Activated CD8-positive, alpha-beta memory T cell treated with anti-CD3 and anti-CD28 coated beads, Interleukin-2, amount 10 ng/mL, durations not matched to agents 7 days and 5 days (primary cell): ENCODE results near the gene CRYZL1. TPM values are rescaled to one million over a fixed set of nuclear protein-coding genes. Genes with fewer than 3 reads are reported as not detected.

Experiments used
- ATAC-seq: fragments of 150-1000 bp; cut with Tn5 transposase; one replicate; pipeline ENCODE4 v1.10.0; 2021; ENCODE audit warnings: moderate library complexity
- CTCF ChIA-PET: fragments of 350-600 bp; sonication (Branson Sonifier 250); formaldehyde crosslinking; loops from one replicate; lab custom pipeline; 2021; ENCODE audit warnings: antibody characterized with exemption; lab: Charles Lee
- DNase-seq: peaks from one replicate; pipeline ENCODE4 v3.0.0-alpha.2; 2020
- H3K27ac Mint-ChIP-seq: one replicate; pipeline ENCODE4 v1.8.0; 2021; ENCODE audit warnings: mild to moderate bottlenecking, mixed read lengths
- H3K27me3 Mint-ChIP-seq: one replicate; pipeline ENCODE4 v1.8.0; 2021; ENCODE audit warnings: mixed read lengths
- H3K36me3 Mint-ChIP-seq: one replicate; pipeline ENCODE4 v1.8.0; 2021; ENCODE audit warnings: mild to moderate bottlenecking, mixed read lengths
- H3K4me1 Mint-ChIP-seq: one replicate; pipeline ENCODE4 v1.8.0; 2021; ENCODE audit warnings: mixed read lengths
- H3K4me3 Mint-ChIP-seq: one replicate; pipeline ENCODE4 v1.8.0; 2021; ENCODE audit warnings: mild to moderate bottlenecking, moderate library complexity, mixed read lengths
- H3K9me3 Mint-ChIP-seq: one replicate; pipeline ENCODE4 v1.8.0; 2022; ENCODE audit warnings: low read depth, mixed read lengths
- total RNA-seq, 2 experiments: library from RNA; stranded (reverse); gene quantifications; one replicate each; pipeline ENCODE4 v1.2.3, GENCODE V29; 2021

CRYZL1 gene
- total RNA-seq, 2 experiments from 2014 or later, result 28.2 to 36.8 TPM

DNA sequence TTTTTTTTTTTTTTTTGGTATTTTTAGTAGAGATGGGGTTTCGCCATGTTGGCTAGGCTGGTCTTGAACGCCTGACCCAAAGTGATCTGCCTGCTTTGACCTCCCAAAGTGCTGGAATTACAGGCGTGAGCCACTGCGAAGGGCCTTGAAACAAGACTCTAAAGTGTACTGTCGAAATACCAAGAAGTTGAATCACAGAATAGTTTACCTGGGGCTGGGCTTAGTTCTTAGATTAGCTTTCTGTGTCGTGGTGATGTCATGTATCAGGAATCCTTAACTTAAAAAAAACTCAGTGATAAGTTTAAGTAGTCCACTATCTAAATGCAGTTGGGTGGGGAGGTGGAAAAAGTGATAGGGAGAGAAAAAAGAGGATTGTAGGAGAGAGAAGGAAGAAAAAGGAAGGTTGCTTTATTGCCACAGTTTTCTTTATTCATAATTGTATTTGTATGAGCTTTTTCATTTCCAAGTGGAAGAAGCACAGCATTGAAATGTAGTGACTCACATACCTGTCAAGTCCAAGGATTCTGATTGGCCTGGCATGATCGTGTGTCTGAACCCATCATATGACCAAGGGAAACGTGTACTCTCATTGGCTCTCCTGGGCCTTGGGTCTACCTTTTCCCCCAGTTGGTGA lies 14.2 kb upstream of the CRYZL1 start:
- no peaks in the 10 kb centered on the region for H3K9me3 Mint-ChIP-seq
- H3K27me3 Mint-ChIP-seq, result peaks cover 3% of the 10 kb centered on the region
- ATAC-seq, result no peak
- H3K27ac Mint-ChIP-seq, result no peak overlapping the region
- H3K36me3 Mint-ChIP-seq, result no peaks in the 10 kb centered on the region
- no peaks in the 10 kb centered on the region for H3K4me1 Mint-ChIP-seq
- CTCF ChIA-PET, result no interaction called here
- H3K4me3 Mint-ChIP-seq, result no peak overlapping the region
- DNase-seq, result no peak

DNA sequence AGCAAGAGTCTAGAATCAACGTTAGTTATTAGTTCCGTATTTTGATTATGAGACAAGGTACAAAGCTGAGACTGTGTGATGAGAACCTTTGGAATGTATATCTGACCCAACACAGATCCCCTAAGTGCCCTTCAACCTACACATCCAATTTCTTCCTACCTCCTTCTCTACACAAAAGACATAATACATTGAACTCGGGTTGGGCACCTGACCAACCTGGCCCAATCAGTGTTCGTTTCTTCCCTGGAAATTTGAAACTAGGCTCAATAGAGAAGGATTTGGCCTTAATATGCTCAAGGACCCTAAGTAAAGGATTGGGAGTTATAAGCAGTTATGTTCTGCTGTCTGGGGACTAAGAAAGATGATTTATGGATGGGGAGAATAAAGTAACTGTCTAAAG lies 12.9 kb upstream of the CRYZL1 start:
- no peaks in the 10 kb centered on the region for H3K9me3 Mint-ChIP-seq
- no peak for DNase-seq
- no peaks in the 10 kb centered on the region for H3K36me3 Mint-ChIP-seq
- CTCF ChIA-PET, result no interaction called here
- ATAC-seq, result no peak
- H3K27me3 Mint-ChIP-seq, result peaks cover 3% of the 10 kb centered on the region
- H3K4me3 Mint-ChIP-seq, result no peak overlapping the region
- no peak overlapping the region for H3K27ac Mint-ChIP-seq
- no peaks in the 10 kb centered on the region for H3K4me1 Mint-ChIP-seq

DNA sequence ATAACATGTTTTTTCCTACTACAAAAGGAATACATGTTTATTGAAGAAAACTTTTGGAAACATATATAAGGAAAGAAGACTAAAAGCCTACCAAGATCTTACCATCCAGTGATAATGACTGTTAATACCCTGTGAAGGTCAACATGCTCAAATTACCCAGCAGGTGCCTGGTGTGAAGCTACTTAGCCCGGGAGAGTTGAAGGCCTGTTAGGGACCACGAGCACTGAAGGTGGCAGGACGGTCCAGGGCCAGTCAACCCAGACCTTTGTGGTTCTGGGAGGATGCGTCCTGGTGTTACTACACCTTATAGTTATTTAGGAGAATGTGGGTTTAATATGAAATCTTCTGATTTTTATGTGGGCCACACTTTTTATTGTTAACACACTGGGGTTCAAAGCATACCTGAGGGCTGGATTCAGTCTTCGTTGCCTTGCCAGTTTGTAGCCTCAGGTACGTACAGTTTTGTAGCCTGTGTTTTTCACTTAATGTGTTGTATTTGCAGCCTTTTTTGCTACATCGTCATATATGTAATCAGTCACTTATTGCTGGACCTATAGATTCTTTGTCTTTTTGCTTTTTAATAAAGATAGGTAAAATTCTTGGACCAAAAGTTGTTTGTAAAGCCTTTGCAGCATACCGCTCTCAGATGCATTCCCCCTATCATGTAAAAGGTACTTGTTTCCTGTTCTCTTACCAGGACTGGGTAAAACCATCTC lies 10.6 kb upstream of the CRYZL1 start:
- peaks cover 7% of the 10 kb centered on the region for H3K27me3 Mint-ChIP-seq
- H3K36me3 Mint-ChIP-seq, result no peaks in the 10 kb centered on the region
- no peaks in the 10 kb centered on the region for H3K9me3 Mint-ChIP-seq
- H3K4me3 Mint-ChIP-seq, result no peak overlapping the region
- H3K27ac Mint-ChIP-seq, result no peak overlapping the region
- CTCF ChIA-PET, result no interaction called here
- DNase-seq (no peak), ATAC-seq (no peak)
- no peaks in the 10 kb centered on the region for H3K4me1 Mint-ChIP-seq

DNA sequence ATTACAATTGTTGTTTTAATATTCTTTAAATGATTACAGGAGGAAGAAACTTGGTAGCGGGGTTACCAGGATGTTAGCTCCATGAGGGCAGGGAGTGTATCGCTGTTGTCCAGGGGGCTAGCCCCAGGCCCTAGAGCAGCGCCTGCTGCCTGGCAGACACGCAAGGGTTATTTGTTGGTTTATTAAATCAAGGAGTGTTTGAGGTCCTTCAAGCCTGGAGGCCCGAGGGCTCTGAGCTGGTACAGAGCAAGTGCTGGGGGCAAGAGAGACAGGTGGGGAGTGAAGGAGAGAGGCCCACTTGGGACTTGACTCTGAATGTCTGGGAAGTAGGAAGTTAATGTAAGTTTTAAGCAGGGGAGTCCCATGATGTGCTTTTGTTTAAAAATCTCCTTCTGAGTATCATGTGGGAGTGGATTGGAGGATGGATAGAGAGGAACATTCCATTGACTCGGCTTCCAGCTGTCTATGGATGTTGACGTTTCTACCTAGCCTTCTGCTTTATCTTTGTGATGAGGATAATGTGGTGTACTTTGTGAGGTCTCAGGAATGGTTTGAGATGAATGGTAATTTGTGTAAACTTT lies 9.5 kb upstream of the CRYZL1 start:
- Mint-ChIP-seq H3K4me3 (no peak overlapping the region), H3K27me3 (peaks cover 11% of the 10 kb centered on the region), H3K36me3 (no peaks in the 10 kb centered on the region), H3K27ac (no peak overlapping the region), H3K4me1 (no peaks in the 10 kb centered on the region), H3K9me3 (no peaks in the 10 kb centered on the region)
- no peak for DNase-seq
- ATAC-seq, result no peak
- CTCF ChIA-PET, result no interaction called here

GRCh38 chr21:33650230-33650629 lies 8.7 kb upstream of the CRYZL1 start:
- no peak for DNase-seq
- H3K9me3 Mint-ChIP-seq, result no peaks in the 10 kb centered on the region
- H3K27ac Mint-ChIP-seq, result no peak overlapping the region
- no peaks in the 10 kb centered on the region for H3K4me1 Mint-ChIP-seq
- no peak overlapping the region for H3K4me3 Mint-ChIP-seq
- H3K27me3 Mint-ChIP-seq, result peaks cover 12% of the 10 kb centered on the region
- CTCF ChIA-PET, result no interaction called here
- ATAC-seq, result no peak
- no peaks in the 10 kb centered on the region for H3K36me3 Mint-ChIP-seq

GRCh38 chr21:33648555-33648954 lies 7.0 kb upstream of the CRYZL1 start:
- Mint-ChIP-seq H3K4me1 (peaks cover 3% of the 10 kb centered on the region), H3K4me3 (no peak overlapping the region), H3K9me3 (no peaks in the 10 kb centered on the region), H3K27ac (no peak overlapping the region), H3K36me3 (no peaks in the 10 kb centered on the region), H3K27me3 (peaks cover 28% of the 10 kb centered on the region)
- DNase-seq, result no peak
- CTCF ChIA-PET, result no interaction called here
- ATAC-seq, result no peak

- no peak for DNase-seq
- Mint-ChIP-seq H3K36me3 (no peaks in the 10 kb centered on the region), H3K4me3 (no peak overlapping the region), H3K27ac (no peak overlapping the region), H3K27me3 (peaks cover 33% of the 10 kb centered on the region), H3K9me3 (no peaks in the 10 kb centered on the region), H3K4me1 (peaks cover 4% of the 10 kb centered on the region)
- CTCF ChIA-PET, result no interaction called here
- ATAC-seq, result no peak
These were observed 6.0 kb upstream of the CRYZL1 start for GRCh38 chr21:33647587-33647986.

DNA sequence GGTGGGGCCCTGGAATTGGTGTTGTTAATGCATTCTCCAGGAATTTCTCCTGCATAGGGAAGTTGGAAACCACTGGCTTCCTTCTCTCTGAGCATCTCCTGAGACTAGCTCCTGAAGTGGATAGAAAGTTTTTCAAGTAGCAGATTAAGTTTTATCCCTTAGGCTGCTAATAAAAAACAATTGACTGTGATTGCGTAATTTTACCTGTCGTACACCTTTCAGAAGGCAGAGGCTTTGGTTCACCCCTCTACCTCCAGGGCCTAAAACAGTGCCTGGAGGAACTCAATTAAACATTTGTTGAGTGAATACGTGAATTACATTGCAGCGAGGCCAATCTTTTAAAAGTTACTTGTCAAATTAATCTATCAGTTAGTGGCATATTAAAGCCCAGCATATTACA lies 4.2 kb upstream of the CRYZL1 start:
- H3K27me3 Mint-ChIP-seq, result peaks cover 33% of the 10 kb centered on the region
- CTCF ChIA-PET, result interaction anchor here (1.3 kb wide), 2 partner anchors 18 to 88 kb away, joined by 3 read pairs; no protein-coding TSS in a partner anchor
- no peak overlapping the region for H3K27ac Mint-ChIP-seq
- peaks cover 10% of the 10 kb centered on the region for H3K4me1 Mint-ChIP-seq
- H3K9me3 Mint-ChIP-seq, result no peaks in the 10 kb centered on the region
- H3K4me3 Mint-ChIP-seq, result no peak overlapping the region
- ATAC-seq (no peak), DNase-seq (no peak)
- H3K36me3 Mint-ChIP-seq, result no peaks in the 10 kb centered on the region

GRCh38 chr21:33644383-33645074 lies 3.0 kb upstream of the CRYZL1 start:
- DNase-seq (no peak), ATAC-seq (no peak)
- Mint-ChIP-seq H3K9me3 (no peaks in the 10 kb centered on the region), H3K4me1 (peaks cover 17% of the 10 kb centered on the region), H3K36me3 (no peaks in the 10 kb centered on the region), H3K27me3 (peaks cover 33% of the 10 kb centered on the region), H3K4me3 (no peak overlapping the region), H3K27ac (no peak overlapping the region)
- CTCF ChIA-PET, result interaction anchor here (0.6 kb wide), 1 partner anchor 1007 kb away, joined by 3 read pairs; no protein-coding TSS in a partner anchor

GRCh38 chr21:33643658-33644311 lies 2.2 kb upstream of the CRYZL1 start:
- Mint-ChIP-seq H3K36me3 (peaks cover under 1% of the 10 kb centered on the region), H3K4me3 (peak overlapping the region; percentile 78), H3K27ac (no peak overlapping the region), H3K4me1 (peaks cover 17% of the 10 kb centered on the region), H3K9me3 (no peaks in the 10 kb centered on the region), H3K27me3 (peaks cover 30% of the 10 kb centered on the region)
- ATAC-seq (no peak), DNase-seq (no peak)
- CTCF ChIA-PET, result no interaction called here

GRCh38 chr21:33642896-33643657 lies 1.5 kb upstream of the CRYZL1 start:
- Mint-ChIP-seq H3K9me3 (no peaks in the 10 kb centered on the region), H3K4me3 (peak overlapping the region; percentile 78), H3K36me3 (peaks cover 2% of the 10 kb centered on the region), H3K27ac (no peak overlapping the region), H3K27me3 (peaks cover 28% of the 10 kb centered on the region), H3K4me1 (peaks cover 17% of the 10 kb centered on the region)
- peak; percentile 41 for DNase-seq
- CTCF ChIA-PET, result no interaction called here
- ATAC-seq, result no peak

- Mint-ChIP-seq H3K9me3 (no peaks in the 10 kb centered on the region), H3K27ac (peak within 1 kb of the TSS; percentile 99), H3K4me3 (peak within 1 kb of the TSS; percentile 95), H3K36me3 (peaks cover 5% of the 10 kb centered on the region), H3K4me1 (peaks cover 17% of the 10 kb centered on the region), H3K27me3 (peaks cover 28% of the 10 kb centered on the region)
- CTCF ChIA-PET, result no interaction called here
- peak; percentile 100 for DNase-seq
- ATAC-seq, result peak; percentile 91
These were observed 720 bp upstream of the CRYZL1 start, which contains the start of gene ITSN1 for GRCh38 chr21:33642027-33642895. Gene ITSN1 (plus strand): TSS chr21:33642501. CDS start chr21:33718829, 76,328 bp downstream.
